Measurements from ENCODE around the gene GNAQ.
A peak's percentile ranks its signal among the peaks of the same experiment; 100 is the strongest.

The GNAQ gene

GRCh38 chr9:78029551-78030295 lies 1.9 kb downstream of the GNAQ start:
- TF ChIP-seq NFIC (IDR thresholded peaks at IDR 0.05) = no peak
- TF ChIP-seq REST (IDR thresholded peaks at IDR 0.05; ENCODE audit: low read depth) = no peak
- no peak for TF ChIP-seq TAF1 (IDR thresholded peaks at IDR 0.05; ENCODE audit: low read depth)
- no peak for TF ChIP-seq CEBPB (IDR thresholded peaks at IDR 0.05)
- no peak for TF ChIP-seq MAX (IDR thresholded peaks at IDR 0.05)
- no peak for TF ChIP-seq RAD21 (IDR thresholded peaks at IDR 0.05; ENCODE audit: low read depth)
- no peak for TF ChIP-seq USF1 (IDR thresholded peaks at IDR 0.05)
- TF ChIP-seq FOXM1 (IDR thresholded peaks at IDR 0.05; ENCODE audit: borderline replicate concordance, low read depth) = no peak
- no peak for TF ChIP-seq ZBTB7A (IDR thresholded peaks at IDR 0.05; ENCODE audit: low read depth)
- TF ChIP-seq TEAD4 (IDR thresholded peaks at IDR 0.05) = no peak
- TF ChIP-seq EP300 (IDR thresholded peaks at IDR 0.05; ENCODE audit: borderline replicate concordance) = no peak
- TF ChIP-seq EGR1 (IDR thresholded peaks at IDR 0.05) = no peak
- no peak for TF ChIP-seq YY1 (IDR thresholded peaks at IDR 0.05; ENCODE audit: low read depth)
- TF ChIP-seq CREB1 (IDR thresholded peaks at IDR 0.05; ENCODE audit: low read depth) = no peak
- TF ChIP-seq TCF12 (IDR thresholded peaks at IDR 0.05; ENCODE audit: low read depth) = no peak

- TF ChIP-seq EP300 (IDR thresholded peaks at IDR 0.05; ENCODE audit: borderline replicate concordance) (no peak), NFIC (IDR thresholded peaks at IDR 0.05) (no peak), USF1 (IDR thresholded peaks at IDR 0.05) (no peak), CEBPB (IDR thresholded peaks at IDR 0.05) (no peak), MAX (IDR thresholded peaks at IDR 0.05) (no peak)
Measured at GRCh38 chr9:78028926-78029325, 2.7 kb downstream of the GNAQ start.

GRCh38 chr9:78026947-78027346 lies 4.7 kb downstream of the GNAQ start:
- 0 out of 2 replicates have a peak, but pooled peaks have one; percentile 29 for TF ChIP-seq CEBPB (IDR thresholded peaks at IDR 0.05)
- no peak for TF ChIP-seq YY1 (IDR thresholded peaks at IDR 0.05; ENCODE audit: low read depth)

- TF ChIP-seq TEAD4 (IDR thresholded peaks at IDR 0.05) (no peak), YY1 (IDR thresholded peaks at IDR 0.05; ENCODE audit: low read depth) (no peak), TAF1 (IDR thresholded peaks at IDR 0.05; ENCODE audit: low read depth) (no peak), CREB1 (IDR thresholded peaks at IDR 0.05; ENCODE audit: low read depth) (no peak), ZBTB7A (IDR thresholded peaks at IDR 0.05; ENCODE audit: low read depth) (no peak), NFIC (IDR thresholded peaks at IDR 0.05) (no peak), TCF12 (IDR thresholded peaks at IDR 0.05; ENCODE audit: low read depth) (no peak), EGR1 (IDR thresholded peaks at IDR 0.05) (no peak), RAD21 (IDR thresholded peaks at IDR 0.05; ENCODE audit: low read depth) (no peak), CEBPB (IDR thresholded peaks at IDR 0.05) (no peak), MAX (IDR thresholded peaks at IDR 0.05) (no peak), FOXM1 (IDR thresholded peaks at IDR 0.05; ENCODE audit: borderline replicate concordance, low read depth) (no peak), USF1 (IDR thresholded peaks at IDR 0.05) (no peak), REST (IDR thresholded peaks at IDR 0.05; ENCODE audit: low read depth) (no peak)
Measured at GRCh38 chr9:78026416-78026815, 5.2 kb downstream of the GNAQ start.

GRCh38 chr9:78025186-78025585 lies 6.4 kb downstream of the GNAQ start:
- TF ChIP-seq TCF12 (IDR thresholded peaks at IDR 0.05; ENCODE audit: low read depth) (no peak), USF1 (IDR thresholded peaks at IDR 0.05) (no peak), MAX (IDR thresholded peaks at IDR 0.05) (no peak), YY1 (IDR thresholded peaks at IDR 0.05; ENCODE audit: low read depth) (no peak), RAD21 (IDR thresholded peaks at IDR 0.05; ENCODE audit: low read depth) (no peak), ZBTB7A (IDR thresholded peaks at IDR 0.05; ENCODE audit: low read depth) (no peak), CEBPB (IDR thresholded peaks at IDR 0.05) (no peak), CREB1 (IDR thresholded peaks at IDR 0.05; ENCODE audit: low read depth) (no peak), NFIC (IDR thresholded peaks at IDR 0.05) (no peak), TEAD4 (IDR thresholded peaks at IDR 0.05) (no peak), TAF1 (IDR thresholded peaks at IDR 0.05; ENCODE audit: low read depth) (no peak), EGR1 (IDR thresholded peaks at IDR 0.05) (no peak)

Data from Ishikawa (cell line).